Loucy (cell line): ENCODE data around the gene FNDC8.
A peak's percentile ranks its signal among the peaks of the same experiment; 100 is the strongest.

Source experiments
- H2AFZ ChIP-seq: fragments of 200-600 bp; sonication (generic); 2 replicates; pipeline ENCODE4 v1.6.0; 2016; ENCODE audit warnings: antibody characterized with exemption, mild to moderate bottlenecking, low read length, moderate library complexity
- H3F3A ChIP-seq: fragments of 200-600 bp; 2 replicates; pipeline ENCODE4 v1.6.0; 2016; ENCODE audit warnings: antibody characterized with exemption, low read depth, mild to moderate bottlenecking
- H3K27me3 ChIP-seq: fragments of 200-600 bp; sonication (generic); 2 replicates; pipeline ENCODE4 v1.6.1; 2014; ENCODE audit warnings: low read length, mild to moderate bottlenecking; ENCODE audit not compliant: insufficient read depth, poor library complexity, severe bottlenecking
- H3K36me3 ChIP-seq: fragments of 200-600 bp; sonication (generic); 2 replicates; pipeline ENCODE4 v1.6.1; 2016; ENCODE audit warnings: low read length; ENCODE audit not compliant: insufficient read depth
- H3K4me1 ChIP-seq: fragments of 200-600 bp; sonication (generic); 2 replicates; pipeline ENCODE4 v1.5.1; 2014; ENCODE audit warnings: low read length, mild to moderate bottlenecking; ENCODE audit not compliant: insufficient read depth, poor library complexity, severe bottlenecking
- H3K4me2 ChIP-seq: fragments of 200-600 bp; sonication (generic); 2 replicates; pipeline ENCODE4 v1.6.0; 2014; ENCODE audit warnings: antibody characterized with exemption, low read length, low read depth, mild to moderate bottlenecking; ENCODE audit not compliant: poor library complexity, severe bottlenecking
- H3K4me3 ChIP-seq: fragments of 200-600 bp; sonication (generic); 2 replicates; pipeline ENCODE4 v1.5.1; 2014; ENCODE audit warnings: low read length, mild to moderate bottlenecking, mixed read lengths; ENCODE audit not compliant: poor library complexity, severe bottlenecking
- H3K79me2 ChIP-seq: fragments of 200-600 bp; sonication (generic); 2 replicates; pipeline ENCODE4 v1.6.1; 2014; ENCODE audit warnings: low read length; ENCODE audit not compliant: insufficient read depth
- H3K9ac ChIP-seq: fragments of 200-600 bp; sonication (generic); 2 replicates; pipeline ENCODE4 v1.6.0; 2014; ENCODE audit warnings: mild to moderate bottlenecking, low read depth, low read length, moderate library complexity; ENCODE audit not compliant: poor library complexity, severe bottlenecking
- H3K9me2 ChIP-seq: fragments of 200-600 bp; sonication (generic); replicated peaks from 2 replicates; pipeline ENCODE4 v1.6.1; 2016; ENCODE audit warnings: low read depth, low read length, mixed read lengths
- H3K9me3 ChIP-seq: fragments of 200-600 bp; sonication (generic); 2 replicates; pipeline ENCODE4 v1.6.1; 2014; ENCODE audit warnings: mild to moderate bottlenecking, antibody characterized with exemption, low read length, low read depth; ENCODE audit not compliant: insufficient read depth
- H4K20me1 ChIP-seq: fragments of 200-600 bp; sonication (generic); 2 replicates; pipeline ENCODE4 v1.6.0; 2014; ENCODE audit warnings: antibody characterized with exemption, low read length, mild to moderate bottlenecking; ENCODE audit not compliant: insufficient read depth, poor library complexity, severe bottlenecking
- EZH2phosphoT487 ChIP-seq: fragments of 200-600 bp; IDR thresholded peaks from 2 replicates; pipeline ENCODE4 v1.6.1; 2018; ENCODE audit warnings: antibody characterized with exemption, mild to moderate bottlenecking, moderate library complexity, borderline replicate concordance
- TF ChIP-seq, protein P1 (sequence below): fragments of 200-600 bp; sonication (generic); conservative IDR thresholded peaks from 2 replicates; pipeline ENCODE4 v1.5.1; 2014; ENCODE audit warnings: mild to moderate bottlenecking, antibody characterized with exemption, low read length

Gene FNDC8

DNA sequence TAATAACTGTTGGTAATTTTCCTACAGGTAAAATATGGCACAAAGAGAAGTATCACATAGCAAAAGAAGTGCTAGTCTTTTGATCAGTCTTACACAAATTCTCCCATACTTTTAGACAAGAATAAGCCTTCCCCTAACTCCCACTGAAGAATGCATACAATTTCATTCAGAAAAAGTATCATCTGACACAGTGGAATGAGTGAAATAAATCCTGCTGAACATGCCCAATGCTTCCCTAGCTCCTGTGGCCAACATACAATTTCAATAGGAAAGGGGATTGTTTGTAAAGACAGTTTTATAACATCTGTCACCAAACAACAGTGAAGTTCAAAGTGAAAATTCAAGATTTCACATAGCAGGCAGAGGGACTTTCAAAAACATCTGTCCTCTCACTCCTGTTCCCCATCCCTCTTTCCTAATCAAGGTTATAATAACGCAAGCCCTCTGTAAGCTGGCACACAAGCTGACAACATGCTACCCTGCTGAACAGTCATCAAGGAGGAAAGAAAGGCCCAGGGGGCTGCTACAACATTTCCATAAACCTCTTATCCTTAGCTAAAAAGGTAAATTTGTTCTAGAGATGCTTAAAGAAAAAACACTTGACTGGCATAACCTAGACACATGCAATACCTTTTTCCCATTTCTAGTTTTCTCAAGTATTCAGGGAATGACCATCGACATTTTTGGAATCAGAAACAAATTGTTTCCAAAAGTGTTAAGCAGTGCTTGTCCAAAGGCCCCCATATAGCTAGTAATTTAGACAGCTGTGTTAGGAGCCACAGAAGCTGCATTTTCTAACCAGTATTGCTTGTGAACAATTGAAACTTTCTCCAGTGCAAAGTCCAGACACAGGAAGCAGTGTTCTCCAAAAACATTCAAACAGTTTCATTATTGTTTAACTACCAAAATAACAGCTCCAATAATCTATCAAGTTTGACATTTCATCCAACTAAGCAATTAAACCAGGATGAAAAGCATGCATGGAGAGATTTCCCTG, 46.4 kb upstream of the FNDC8 start:
- H3F3A ChIP-seq, result no peaks in the 10 kb centered on the region
- no peaks in the 10 kb centered on the region for H3K9me3 ChIP-seq
- H3K36me3 ChIP-seq, result no peaks in the 10 kb centered on the region
- H3K9ac ChIP-seq, result no peak overlapping the region
- no peaks in the 10 kb centered on the region for H3K27me3 ChIP-seq
- peaks cover 6% of the 10 kb centered on the region for H3K4me1 ChIP-seq
- no peak overlapping the region for H2AFZ ChIP-seq
- peaks cover 7% of the 10 kb centered on the region; the same call in 1 of the 2 replicates for H3K79me2 ChIP-seq
- no peaks in the 10 kb centered on the region for H4K20me1 ChIP-seq
- no peak for TF ChIP-seq EZH2phosphoT487
- TF ChIP-seq, protein P1, sequence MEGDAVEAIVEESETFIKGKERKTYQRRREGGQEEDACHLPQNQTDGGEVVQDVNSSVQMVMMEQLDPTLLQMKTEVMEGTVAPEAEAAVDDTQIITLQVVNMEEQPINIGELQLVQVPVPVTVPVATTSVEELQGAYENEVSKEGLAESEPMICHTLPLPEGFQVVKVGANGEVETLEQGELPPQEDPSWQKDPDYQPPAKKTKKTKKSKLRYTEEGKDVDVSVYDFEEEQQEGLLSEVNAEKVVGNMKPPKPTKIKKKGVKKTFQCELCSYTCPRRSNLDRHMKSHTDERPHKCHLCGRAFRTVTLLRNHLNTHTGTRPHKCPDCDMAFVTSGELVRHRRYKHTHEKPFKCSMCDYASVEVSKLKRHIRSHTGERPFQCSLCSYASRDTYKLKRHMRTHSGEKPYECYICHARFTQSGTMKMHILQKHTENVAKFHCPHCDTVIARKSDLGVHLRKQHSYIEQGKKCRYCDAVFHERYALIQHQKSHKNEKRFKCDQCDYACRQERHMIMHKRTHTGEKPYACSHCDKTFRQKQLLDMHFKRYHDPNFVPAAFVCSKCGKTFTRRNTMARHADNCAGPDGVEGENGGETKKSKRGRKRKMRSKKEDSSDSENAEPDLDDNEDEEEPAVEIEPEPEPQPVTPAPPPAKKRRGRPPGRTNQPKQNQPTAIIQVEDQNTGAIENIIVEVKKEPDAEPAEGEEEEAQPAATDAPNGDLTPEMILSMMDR, result no peak
- H3K4me3 ChIP-seq, result no peak overlapping the region
- H3K9me2 ChIP-seq, result no peaks in the 10 kb centered on the region
- no peak overlapping the region for H3K4me2 ChIP-seq

DNA sequence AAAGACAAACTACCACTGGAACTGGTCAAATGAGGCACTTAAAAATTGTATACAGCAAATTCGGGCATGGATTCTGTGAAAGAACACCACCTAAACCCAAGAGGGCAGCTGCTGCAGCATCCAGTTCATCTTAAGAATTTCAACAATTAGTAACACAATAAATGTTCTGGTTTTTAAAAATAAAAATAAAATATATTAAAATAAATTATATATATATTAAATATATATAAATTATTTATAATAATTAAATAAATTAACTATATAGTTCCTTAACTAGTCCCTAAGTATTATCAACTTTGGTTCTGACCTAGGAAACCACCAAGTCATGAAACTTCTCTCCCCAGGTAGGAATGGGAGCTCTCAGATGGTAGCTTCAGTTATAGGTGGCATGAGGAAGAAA, 44.5 kb upstream of the FNDC8 start:
- Histone ChIP-seq H3K79me2 (no peaks in the 10 kb centered on the region; the same call in 1 of the 2 replicates), H3K9me3 (no peaks in the 10 kb centered on the region), H3K27me3 (no peaks in the 10 kb centered on the region), H2AFZ (no peak overlapping the region), H4K20me1 (no peaks in the 10 kb centered on the region), H3K4me3 (no peak overlapping the region), H3F3A (no peaks in the 10 kb centered on the region), H3K9me2 (no peaks in the 10 kb centered on the region), H3K36me3 (no peaks in the 10 kb centered on the region), H3K4me1 (peaks cover 21% of the 10 kb centered on the region), H3K4me2 (no peak overlapping the region), H3K9ac (no peak overlapping the region)
- TF ChIP-seq EZH2phosphoT487, result no peak
- TF ChIP-seq, protein P1, result no peak

DNA sequence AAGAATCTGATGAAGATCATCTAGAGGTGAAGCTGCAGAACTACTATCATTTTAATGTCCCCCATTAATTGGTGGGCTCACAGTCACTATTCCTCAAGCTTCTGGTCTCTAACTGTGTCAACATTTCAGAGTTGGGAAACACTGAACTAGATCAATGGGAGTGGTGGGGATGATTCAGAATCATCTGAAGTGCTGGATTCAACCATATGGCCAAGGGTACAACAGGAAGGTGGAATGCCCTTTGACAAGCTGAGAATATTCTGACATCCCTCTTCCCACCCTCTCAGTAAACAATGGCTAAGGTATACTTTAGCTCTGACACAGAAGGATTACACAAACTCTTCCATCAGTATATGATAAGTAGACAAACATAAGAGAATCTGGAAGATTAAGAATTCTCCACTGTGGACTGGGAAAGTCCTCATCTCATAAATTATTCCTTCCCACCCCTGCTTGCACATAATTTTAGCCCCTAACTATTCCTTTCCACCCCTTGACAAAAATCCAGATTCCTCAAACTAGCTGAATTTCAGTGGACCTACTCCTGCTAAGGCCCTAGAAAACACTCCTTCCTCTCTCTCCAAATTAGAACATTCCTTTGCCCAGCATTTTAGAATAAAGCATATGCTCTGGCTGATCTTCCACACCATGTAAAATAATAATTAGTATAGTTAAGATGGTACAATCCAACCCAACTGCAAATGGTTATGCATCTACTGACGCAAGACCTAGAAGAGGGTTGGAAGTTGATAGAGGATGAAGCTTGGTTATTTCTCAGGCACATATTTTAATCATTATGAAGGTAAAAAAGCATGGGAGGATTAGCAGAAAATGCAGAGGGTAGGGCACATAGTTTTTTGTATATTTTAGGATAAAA, 41.6 kb upstream of the FNDC8 start:
- Histone ChIP-seq H3K9ac (peak overlapping the region; percentile 31), H3K4me2 (peak overlapping the region; percentile 34), H3K9me2 (no peaks in the 10 kb centered on the region), H4K20me1 (no peaks in the 10 kb centered on the region), H3K9me3 (no peaks in the 10 kb centered on the region), H3F3A (no peaks in the 10 kb centered on the region; the same call in 1 of the 2 replicates), H3K27me3 (no peaks in the 10 kb centered on the region), H2AFZ (no peak overlapping the region; the same call in 1 of the 2 replicates), H3K4me3 (peak overlapping the region; percentile 19), H3K36me3 (no peaks in the 10 kb centered on the region), H3K79me2 (no peaks in the 10 kb centered on the region; the same call in 1 of the 2 replicates), H3K4me1 (peaks cover 25% of the 10 kb centered on the region)
- no peak for TF ChIP-seq EZH2phosphoT487
- TF ChIP-seq, protein P1, result no peak
